ENCODE data around the gene PARD3B.

Gene PARD3B

DNA sequence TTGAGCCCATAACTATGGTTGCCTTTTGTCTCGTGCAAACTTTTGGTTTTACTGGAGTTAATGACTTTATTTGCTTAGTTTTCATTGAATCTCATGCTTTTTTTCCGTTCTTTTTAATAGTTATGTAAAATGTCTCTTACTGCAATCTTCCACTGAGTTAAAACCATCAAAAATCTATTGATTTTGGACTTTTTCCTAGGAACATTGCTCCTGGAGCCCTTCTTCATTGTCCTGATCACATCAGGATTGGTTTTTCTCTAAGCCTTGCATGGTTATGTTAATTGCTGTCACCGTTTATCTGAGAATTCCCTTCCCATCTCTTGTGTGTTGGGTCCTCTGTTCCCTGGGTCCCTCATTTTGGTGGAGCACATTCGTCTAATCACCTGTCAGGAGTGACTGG is 125.5 kb downstream of the PARD3B start:
- H3K27me3 ChIP-seq (ENCODE audit: insufficient read depth, poor library complexity, severe bottlenecking): no peaks in the 10 kb centered on the region
- DNase-seq (ENCODE audit: low read depth in 1 of 2, low spot score in 1 of 2): no peak
- H3K4me3 ChIP-seq (replicated peaks; ENCODE audit: insufficient read depth, low read length): no peak overlapping the region
- no peak overlapping the region for H3K27ac ChIP-seq (replicated peaks)
- TF ChIP-seq SPI1 (IDR thresholded peaks at IDR 0.05; ENCODE audit: borderline replicate concordance, low read depth): no peak
- TF ChIP-seq, protein P1, sequence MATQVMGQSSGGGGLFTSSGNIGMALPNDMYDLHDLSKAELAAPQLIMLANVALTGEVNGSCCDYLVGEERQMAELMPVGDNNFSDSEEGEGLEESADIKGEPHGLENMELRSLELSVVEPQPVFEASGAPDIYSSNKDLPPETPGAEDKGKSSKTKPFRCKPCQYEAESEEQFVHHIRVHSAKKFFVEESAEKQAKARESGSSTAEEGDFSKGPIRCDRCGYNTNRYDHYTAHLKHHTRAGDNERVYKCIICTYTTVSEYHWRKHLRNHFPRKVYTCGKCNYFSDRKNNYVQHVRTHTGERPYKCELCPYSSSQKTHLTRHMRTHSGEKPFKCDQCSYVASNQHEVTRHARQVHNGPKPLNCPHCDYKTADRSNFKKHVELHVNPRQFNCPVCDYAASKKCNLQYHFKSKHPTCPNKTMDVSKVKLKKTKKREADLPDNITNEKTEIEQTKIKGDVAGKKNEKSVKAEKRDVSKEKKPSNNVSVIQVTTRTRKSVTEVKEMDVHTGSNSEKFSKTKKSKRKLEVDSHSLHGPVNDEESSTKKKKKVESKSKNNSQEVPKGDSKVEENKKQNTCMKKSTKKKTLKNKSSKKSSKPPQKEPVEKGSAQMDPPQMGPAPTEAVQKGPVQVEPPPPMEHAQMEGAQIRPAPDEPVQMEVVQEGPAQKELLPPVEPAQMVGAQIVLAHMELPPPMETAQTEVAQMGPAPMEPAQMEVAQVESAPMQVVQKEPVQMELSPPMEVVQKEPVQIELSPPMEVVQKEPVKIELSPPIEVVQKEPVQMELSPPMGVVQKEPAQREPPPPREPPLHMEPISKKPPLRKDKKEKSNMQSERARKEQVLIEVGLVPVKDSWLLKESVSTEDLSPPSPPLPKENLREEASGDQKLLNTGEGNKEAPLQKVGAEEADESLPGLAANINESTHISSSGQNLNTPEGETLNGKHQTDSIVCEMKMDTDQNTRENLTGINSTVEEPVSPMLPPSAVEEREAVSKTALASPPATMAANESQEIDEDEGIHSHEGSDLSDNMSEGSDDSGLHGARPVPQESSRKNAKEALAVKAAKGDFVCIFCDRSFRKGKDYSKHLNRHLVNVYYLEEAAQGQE (IDR thresholded peaks at IDR 0.05; ENCODE audit: insufficient replicate concordance, low read depth): no peak
- no peak for TF ChIP-seq POLR2AphosphoS5 (IDR thresholded peaks at IDR 0.05; ENCODE audit: low read depth)
- TF ChIP-seq GABPA (IDR thresholded peaks at IDR 0.05; ENCODE audit: low read depth): no peak
- TF ChIP-seq, protein P2, sequence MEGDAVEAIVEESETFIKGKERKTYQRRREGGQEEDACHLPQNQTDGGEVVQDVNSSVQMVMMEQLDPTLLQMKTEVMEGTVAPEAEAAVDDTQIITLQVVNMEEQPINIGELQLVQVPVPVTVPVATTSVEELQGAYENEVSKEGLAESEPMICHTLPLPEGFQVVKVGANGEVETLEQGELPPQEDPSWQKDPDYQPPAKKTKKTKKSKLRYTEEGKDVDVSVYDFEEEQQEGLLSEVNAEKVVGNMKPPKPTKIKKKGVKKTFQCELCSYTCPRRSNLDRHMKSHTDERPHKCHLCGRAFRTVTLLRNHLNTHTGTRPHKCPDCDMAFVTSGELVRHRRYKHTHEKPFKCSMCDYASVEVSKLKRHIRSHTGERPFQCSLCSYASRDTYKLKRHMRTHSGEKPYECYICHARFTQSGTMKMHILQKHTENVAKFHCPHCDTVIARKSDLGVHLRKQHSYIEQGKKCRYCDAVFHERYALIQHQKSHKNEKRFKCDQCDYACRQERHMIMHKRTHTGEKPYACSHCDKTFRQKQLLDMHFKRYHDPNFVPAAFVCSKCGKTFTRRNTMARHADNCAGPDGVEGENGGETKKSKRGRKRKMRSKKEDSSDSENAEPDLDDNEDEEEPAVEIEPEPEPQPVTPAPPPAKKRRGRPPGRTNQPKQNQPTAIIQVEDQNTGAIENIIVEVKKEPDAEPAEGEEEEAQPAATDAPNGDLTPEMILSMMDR (IDR thresholded peaks at IDR 0.05; ENCODE audit: insufficient read depth, low read length): no peak

DNA sequence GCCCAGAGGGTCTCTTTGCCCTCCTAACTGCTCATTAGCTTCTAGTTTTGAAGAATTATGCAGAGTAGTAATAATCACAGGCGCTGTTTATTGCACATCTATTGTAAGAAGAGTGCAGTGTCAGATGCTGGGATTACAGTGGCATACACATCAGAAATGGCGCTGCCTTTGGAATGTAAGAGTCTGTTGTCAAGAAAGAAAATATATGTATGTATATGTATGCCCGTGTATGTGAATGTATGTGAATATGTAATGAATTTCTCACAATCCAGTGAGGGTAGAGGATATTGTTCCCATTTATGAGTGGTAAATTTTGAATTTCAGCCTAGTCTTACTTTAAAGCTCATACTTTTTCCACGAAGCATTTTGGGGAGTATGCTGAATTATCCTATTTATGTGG is 127.5 kb downstream of the PARD3B start:
- no peak for DNase-seq (ENCODE audit: low read depth in 1 of 2, low spot score in 1 of 2)
- TF ChIP-seq, protein P1 (IDR thresholded peaks at IDR 0.05; ENCODE audit: insufficient replicate concordance, low read depth): no peak
- TF ChIP-seq, protein P2 (IDR thresholded peaks at IDR 0.05; ENCODE audit: insufficient read depth, low read length): no peak
- TF ChIP-seq SPI1 (IDR thresholded peaks at IDR 0.05; ENCODE audit: borderline replicate concordance, low read depth) (no peak), GABPA (IDR thresholded peaks at IDR 0.05; ENCODE audit: low read depth) (no peak), POLR2AphosphoS5 (IDR thresholded peaks at IDR 0.05; ENCODE audit: low read depth) (no peak)
- H3K27me3 ChIP-seq (ENCODE audit: insufficient read depth, poor library complexity, severe bottlenecking): no peaks in the 10 kb centered on the region
- no peak overlapping the region for H3K27ac ChIP-seq (replicated peaks)
- H3K4me3 ChIP-seq (replicated peaks; ENCODE audit: insufficient read depth, low read length): no peak overlapping the region

DNA sequence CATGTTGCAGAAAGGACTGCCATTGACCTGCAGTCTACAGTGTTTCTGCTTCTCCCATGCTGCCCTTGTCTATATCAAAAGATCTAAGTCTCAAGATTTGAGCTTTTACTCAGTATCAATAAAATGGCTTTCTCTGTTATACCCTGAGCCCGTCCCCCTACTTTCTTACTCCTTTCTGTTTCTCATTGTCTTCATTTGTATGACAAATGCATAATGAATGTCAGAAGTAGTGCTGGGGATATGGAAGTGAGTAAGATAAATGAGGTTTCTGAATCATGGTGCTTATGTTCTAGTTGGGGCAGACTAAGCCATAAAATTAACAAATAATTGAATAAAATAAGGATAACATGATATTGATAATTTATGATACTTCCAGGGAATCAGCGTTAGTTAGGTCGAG is 128.6 kb downstream of the PARD3B start:
- H3K27me3 ChIP-seq (ENCODE audit: insufficient read depth, poor library complexity, severe bottlenecking): no peaks in the 10 kb centered on the region
- TF ChIP-seq GABPA (IDR thresholded peaks at IDR 0.05; ENCODE audit: low read depth): no peak
- TF ChIP-seq, protein P2 (IDR thresholded peaks at IDR 0.05; ENCODE audit: insufficient read depth, low read length): no peak
- DNase-seq (ENCODE audit: low read depth in 1 of 2, low spot score in 1 of 2): no peak
- no peak overlapping the region for H3K4me3 ChIP-seq (replicated peaks; ENCODE audit: insufficient read depth, low read length)
- H3K27ac ChIP-seq (replicated peaks): no peak overlapping the region

DNA sequence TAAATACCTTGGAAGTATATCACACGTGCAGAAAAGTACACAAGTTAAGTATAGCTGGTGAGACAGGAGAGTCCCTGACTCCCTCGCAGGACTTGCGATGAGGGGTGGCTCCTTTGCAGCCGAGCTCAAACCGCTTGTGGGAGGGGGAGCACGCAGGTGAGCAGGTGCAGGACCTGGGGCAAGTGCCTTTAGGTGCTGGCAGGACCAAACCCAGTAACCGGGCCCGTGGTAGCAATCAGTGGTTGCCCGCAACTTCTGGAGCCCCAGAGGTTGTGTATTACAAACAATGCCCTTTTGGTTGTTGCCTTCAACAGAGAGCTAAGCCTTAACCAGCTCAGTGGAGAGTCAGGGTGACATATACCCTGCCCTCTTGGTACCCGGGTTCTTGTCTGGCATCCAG is 132.8 kb downstream of the PARD3B start:
- Histone ChIP-seq H3K27me3 (ENCODE audit: insufficient read depth, poor library complexity, severe bottlenecking) (no peaks in the 10 kb centered on the region), H3K4me3 (replicated peaks; ENCODE audit: insufficient read depth, low read length) (no peak overlapping the region), H3K27ac (replicated peaks) (no peak overlapping the region)
- no peak for DNase-seq (ENCODE audit: low read depth in 1 of 2, low spot score in 1 of 2)
- TF ChIP-seq, protein P1 (IDR thresholded peaks at IDR 0.05; ENCODE audit: insufficient replicate concordance, low read depth): no peak
- TF ChIP-seq POLR2AphosphoS5 (IDR thresholded peaks at IDR 0.05; ENCODE audit: low read depth) (no peak), SPI1 (IDR thresholded peaks at IDR 0.05; ENCODE audit: borderline replicate concordance, low read depth) (no peak), GABPA (IDR thresholded peaks at IDR 0.05; ENCODE audit: low read depth) (no peak)
- TF ChIP-seq, protein P2 (IDR thresholded peaks at IDR 0.05; ENCODE audit: insufficient read depth, low read length): no peak
